VCaP (cell line): ENCODE measurements around the gene ARAP1.

ENCODE experiments used
- H3K27ac ChIP-seq: fragments of 450-650 bp; 2 replicates; pipeline ENCODE4 v1.5.1; 2017
- TF ChIP-seq, protein P1 (sequence below): fragments of 450-650 bp; conservative IDR thresholded peaks from 2 replicates; pipeline ENCODE4 v1.5.1; 2017; ENCODE audit warnings: mild to moderate bottlenecking, moderate library complexity

ARAP1 gene

DNA sequence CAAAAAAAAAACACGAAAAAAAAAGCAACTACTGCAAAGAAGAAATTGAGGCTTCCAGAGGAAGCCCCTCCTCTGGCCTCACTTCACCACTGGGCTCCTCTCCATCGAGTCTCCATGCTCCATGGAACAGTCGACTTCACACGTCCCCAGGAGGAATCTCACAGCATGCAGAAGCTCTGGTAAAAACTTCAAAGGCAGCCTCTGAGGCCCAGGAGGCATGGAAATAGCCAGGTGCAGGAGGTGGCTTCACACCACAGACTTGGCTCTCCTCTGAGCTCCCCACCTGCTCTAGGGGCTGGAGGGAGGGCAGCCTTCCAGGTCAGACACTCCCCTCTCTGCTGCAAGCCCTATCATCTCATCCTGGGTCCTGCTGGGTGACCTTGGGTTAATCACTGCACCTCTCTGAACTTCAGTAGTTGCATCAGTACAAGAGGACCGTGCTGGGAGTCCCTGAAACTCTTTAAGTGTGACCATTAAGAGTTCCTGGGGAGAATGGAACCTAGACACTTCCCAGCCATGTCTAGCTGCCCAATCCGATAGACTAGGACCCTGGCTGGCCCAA lies 86.2 kb downstream of the ARAP1 start:
- TF ChIP-seq, protein P1, sequence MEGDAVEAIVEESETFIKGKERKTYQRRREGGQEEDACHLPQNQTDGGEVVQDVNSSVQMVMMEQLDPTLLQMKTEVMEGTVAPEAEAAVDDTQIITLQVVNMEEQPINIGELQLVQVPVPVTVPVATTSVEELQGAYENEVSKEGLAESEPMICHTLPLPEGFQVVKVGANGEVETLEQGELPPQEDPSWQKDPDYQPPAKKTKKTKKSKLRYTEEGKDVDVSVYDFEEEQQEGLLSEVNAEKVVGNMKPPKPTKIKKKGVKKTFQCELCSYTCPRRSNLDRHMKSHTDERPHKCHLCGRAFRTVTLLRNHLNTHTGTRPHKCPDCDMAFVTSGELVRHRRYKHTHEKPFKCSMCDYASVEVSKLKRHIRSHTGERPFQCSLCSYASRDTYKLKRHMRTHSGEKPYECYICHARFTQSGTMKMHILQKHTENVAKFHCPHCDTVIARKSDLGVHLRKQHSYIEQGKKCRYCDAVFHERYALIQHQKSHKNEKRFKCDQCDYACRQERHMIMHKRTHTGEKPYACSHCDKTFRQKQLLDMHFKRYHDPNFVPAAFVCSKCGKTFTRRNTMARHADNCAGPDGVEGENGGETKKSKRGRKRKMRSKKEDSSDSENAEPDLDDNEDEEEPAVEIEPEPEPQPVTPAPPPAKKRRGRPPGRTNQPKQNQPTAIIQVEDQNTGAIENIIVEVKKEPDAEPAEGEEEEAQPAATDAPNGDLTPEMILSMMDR, result no peak
- H3K27ac ChIP-seq, result no peak overlapping the region

DNA sequence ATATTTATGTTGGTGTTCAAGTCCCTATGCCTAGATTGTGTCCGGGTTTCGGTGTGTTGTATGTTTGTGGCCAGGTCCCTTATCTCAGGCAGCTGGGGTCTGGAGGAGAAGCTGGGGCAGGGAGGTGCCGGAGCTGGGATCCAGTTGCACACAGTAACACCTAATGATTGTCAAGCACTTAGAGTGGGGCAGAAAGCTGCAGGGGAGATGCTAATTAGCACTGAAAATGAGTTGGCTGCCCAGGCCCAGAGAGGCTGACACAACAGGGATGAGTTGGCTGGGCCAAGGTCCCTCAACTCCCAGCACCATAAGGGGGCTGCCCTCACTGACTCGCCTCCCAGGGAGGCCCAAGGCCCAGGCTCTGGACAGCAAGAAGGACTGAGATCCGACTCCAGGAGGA lies 90.2 kb downstream of the ARAP1 start:
- no peak overlapping the region for H3K27ac ChIP-seq
- TF ChIP-seq, protein P1, result no peak

DNA sequence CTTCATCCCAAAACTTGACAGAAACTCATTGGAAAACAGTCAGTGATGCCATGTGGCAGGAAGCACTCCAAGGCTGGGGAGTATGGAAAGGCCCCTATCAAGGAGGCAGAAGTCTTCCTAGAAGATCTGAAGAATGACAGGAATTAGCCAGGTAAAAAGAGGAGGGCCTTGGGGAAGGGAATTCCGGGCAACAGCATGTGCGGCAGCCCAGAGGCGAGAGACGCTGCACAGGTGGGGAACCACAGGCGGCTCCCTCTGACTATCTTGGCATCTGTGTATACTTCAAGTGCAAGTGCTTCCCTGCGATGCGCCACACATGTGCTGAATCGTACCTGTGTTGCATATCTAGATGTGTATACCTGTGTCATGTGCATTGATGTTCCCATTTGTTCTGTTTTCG lies 90.7 kb downstream of the ARAP1 start:
- TF ChIP-seq, protein P1, result no peak
- H3K27ac ChIP-seq, result no peak overlapping the region

DNA sequence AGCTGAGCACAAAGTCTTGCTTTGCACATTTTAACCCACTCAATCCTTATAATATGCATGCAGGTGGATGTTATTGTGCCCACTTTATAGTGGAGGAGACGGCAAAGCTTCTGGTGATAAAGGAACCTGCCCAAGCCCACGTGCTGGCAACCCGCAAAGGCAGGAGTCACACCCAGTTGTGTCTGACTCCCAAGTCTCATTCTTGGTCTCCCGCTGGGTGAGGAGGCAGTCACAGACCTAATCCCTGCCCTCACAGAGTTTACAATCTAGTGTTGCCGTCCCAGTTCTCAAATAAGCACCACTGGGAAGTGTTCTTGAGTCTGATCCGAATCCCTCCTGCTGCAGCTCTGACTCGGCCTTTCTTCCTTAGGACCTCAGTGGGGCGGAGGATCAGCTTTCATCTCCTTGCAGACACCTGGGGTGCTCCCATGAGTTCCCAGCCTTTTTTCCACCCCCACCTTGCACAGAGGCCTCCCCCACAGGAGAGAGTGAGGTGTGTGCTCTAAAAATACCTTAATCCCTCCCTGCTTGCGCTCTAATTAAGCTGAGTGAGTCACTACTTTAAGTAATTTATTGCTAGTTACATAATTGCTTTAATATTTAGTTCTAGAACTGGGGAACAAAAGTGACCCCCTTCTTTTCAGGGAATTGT lies 93.1 kb downstream of the ARAP1 start:
- TF ChIP-seq, protein P1, result no peak
- H3K27ac ChIP-seq, result no peak overlapping the region

DNA sequence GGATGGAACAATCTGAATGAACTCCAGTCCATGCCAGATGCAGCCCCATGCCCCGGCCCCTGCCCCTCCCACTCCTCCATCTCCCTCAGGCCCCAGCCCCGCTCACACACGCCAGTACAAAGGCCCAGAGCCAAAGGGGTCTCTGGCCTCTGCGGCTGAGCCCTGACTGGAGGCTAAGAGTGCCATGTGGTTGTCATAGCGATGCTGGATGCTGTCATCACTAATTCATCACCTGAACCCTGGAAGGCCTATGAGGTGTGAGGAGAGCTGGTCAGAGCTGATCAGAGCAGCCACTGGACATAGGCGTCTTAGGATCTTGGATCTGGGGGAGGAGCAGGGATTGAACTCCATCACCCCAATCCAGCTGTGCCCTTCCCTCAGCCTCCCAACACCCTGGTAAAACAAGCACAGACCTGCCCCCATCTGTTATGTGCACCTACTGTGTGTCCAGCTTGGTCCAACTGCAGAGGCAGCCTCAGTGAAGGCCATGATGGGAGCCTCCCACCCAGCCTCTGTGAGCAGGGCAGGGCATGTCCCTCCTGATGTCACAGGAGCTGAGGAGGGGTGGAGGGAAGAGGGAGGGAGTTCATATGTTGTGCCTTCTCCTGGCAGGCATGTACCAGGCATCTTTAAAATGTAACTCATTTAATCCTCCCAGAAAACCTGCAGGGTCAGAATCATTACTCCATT lies 94.7 kb downstream of the ARAP1 start:
- TF ChIP-seq, protein P1, result no peak
- H3K27ac ChIP-seq, result no peak overlapping the region

DNA sequence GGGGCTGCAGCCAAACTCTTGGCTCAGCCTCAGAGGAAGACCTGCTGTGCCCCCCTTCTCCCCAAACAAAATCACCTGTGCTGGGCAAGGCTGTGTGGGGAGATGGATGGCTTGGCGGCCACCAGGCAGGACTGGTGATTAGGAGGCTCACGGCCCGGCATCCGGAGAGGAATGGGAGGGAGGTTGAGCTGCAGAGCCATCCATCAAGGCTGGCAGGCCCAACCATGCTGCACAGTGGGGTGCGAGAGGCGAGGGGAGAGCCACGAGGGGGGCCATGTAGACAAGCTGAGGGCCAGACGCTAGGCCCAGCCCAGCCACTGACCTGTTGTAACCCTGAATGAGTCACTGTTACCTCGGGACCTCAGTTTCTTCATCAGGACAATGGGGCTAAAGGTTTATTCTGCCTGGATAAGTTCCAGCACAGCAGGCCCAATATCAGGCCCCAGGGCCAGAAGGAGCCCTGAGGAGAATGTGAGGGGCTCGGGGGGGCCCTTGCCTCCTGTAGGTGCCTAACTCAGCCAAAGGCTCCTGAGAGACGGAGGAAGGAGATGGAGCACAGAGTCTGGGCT lies 96.2 kb downstream of the ARAP1 start:
- TF ChIP-seq, protein P1, result no peak

DNA sequence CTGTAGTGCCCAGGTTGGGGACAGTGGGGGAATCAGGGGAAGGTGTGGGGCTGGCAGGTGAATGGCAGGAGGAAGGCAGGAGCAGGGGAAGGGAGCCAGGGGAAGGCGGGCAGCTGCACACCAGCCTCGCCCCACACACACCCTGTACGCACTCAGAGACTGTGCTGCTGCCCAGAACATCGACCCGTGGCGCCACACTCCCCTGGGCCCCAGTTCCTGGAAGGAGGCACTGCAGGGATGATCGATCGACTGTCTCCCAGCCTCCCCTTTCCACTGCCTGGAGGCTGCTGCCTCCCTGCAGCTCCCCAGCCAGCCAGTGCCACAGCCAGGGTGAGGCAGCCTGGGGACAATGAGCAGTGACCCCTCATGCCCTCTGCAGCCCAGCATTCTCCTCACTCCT lies 97.2 kb downstream of the ARAP1 start:
- no peak overlapping the region for H3K27ac ChIP-seq
- TF ChIP-seq, protein P1, result no peak

More for the DNA sequence above, 96.2 kb downstream of the ARAP1 start:
- no peak overlapping the region for H3K27ac ChIP-seq
